AG09319 (cell line): Measurements from ENCODE around the gene DCAF7.

Source experiments
- DNase-seq: peaks from one replicate; pipeline ENCODE4 v3.0.0-alpha.2; 2010; ENCODE audit warnings: low read depth; ENCODE audit errors: extremely low read depth
- CTCF ChIP-seq: IDR thresholded peaks from 2 replicates; pipeline ENCODE4 v1.5.1; 2011; ENCODE audit warnings: low read depth, mild to moderate bottlenecking, inconsistent platforms, low read length, moderate library complexity

Gene DCAF7

GRCh38 chr17:63517825-63518534 is 32.3 kb upstream of the DCAF7 start:
- no peak for TF ChIP-seq CTCF
- no peak for DNase-seq

GRCh38 chr17:63519116-63519881 is 31.0 kb upstream of the DCAF7 start:
- no peak for DNase-seq
- no peak for TF ChIP-seq CTCF

GRCh38 chr17:63519972-63520882 is 30.1 kb upstream of the DCAF7 start:
- no peak for DNase-seq
- TF ChIP-seq CTCF: no peak

- no peak for TF ChIP-seq CTCF
- no peak for DNase-seq
These were observed 26.9 kb upstream of the DCAF7 start, which contains the start of gene KCNH6 for GRCh38 chr17:63523253-63523855. TSS of gene KCNH6 (plus strand) at chr17:63523358. CDS start at chr17:63523414, 56 bp downstream.

GRCh38 chr17:63524051-63524450 is 26.2 kb upstream of the DCAF7 start:
- DNase-seq: no peak

More at GRCh38 chr17:63524051-63524450, 26.2 kb upstream of the DCAF7 start:
- TF ChIP-seq CTCF: no peak
